Measurements from ENCODE around the gene PTPRD.
"Not testable (repeated sequence)": the region's sequence is repeated elsewhere in the genome, so short reads cannot be mapped to it uniquely, and the experiment has no call there.

PTPRD gene

GRCh38 chr9:8697565-8697964, 1915.2 kb downstream of the PTPRD start:
- not testable (repeated sequence) for DNase-seq

GRCh38 chr9:8696516-8696915, 1916.3 kb downstream of the PTPRD start:
- no peak for DNase-seq

DNA sequence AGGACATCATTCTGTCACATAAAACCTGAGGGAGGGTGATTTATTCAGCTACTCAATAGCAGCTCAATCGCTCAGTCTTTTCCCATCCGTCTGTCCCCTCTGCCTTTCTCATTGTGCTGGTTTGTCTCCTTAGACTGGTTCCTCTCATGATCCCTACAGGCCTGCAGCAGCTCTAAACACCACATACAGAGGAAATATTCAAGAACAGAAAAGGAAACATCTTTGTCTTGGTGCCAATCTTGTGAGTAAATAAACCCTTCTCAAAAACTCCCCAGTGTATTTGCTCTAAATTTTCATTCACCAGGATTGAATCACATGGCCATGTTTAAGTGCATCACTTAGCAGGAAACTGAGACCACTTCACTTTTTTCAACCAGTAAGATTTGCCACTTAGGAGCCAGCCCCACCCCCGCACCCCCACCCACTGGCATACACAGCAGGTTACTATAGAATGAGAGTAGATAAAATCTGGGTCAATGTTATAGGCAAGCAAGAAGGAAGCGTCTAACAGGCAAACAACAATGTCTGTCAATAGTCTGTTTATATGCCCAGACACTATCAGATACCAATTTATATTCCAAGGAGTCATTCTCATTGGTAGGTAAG, 1917.7 kb downstream of the PTPRD start:
- DNase-seq, result peak; percentile 87

DNA sequence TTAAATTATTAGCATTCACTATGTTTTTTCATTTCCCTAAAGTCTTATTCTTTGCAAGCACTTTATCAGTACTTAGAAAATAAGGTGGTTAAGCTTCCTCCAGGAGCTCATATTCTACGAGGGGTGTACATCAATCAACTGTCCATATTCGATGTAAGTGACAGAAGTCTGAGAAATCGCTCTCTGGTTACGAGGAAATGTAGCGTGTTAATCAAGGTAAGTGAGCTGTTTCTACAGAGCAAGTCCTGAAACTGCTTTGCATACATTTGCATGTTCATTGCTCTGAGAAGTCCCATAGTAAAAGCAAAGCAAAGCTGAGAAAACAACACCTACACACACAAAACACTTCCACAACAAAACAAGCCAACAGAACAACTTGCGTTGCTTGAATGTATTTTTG, 1919.3 kb downstream of the PTPRD start:
- DNase-seq, result no peak

GRCh38 chr9:8686516-8686915, 1926.3 kb downstream of the PTPRD start:
- DNase-seq, result no peak

DNA sequence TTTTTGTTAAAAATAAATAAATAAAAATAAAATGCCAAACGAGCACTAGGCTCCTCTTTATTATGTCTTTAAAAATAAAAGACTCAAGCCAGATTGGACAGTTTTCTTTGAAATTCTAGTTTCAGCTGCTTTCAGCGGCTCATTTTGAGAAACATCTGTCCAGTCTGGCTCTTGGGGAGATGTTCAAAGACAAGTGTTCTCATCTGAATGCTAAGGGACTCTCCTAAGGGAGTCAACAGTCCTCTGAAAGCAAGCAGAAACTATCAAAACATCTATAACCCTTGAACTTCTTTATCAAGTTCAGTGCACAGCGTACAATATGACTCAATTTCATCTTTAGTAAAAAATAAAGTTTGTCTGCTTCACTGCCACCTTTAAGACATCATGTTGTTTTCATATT, 1927.0 kb downstream of the PTPRD start:
- DNase-seq, result no peak

DNA sequence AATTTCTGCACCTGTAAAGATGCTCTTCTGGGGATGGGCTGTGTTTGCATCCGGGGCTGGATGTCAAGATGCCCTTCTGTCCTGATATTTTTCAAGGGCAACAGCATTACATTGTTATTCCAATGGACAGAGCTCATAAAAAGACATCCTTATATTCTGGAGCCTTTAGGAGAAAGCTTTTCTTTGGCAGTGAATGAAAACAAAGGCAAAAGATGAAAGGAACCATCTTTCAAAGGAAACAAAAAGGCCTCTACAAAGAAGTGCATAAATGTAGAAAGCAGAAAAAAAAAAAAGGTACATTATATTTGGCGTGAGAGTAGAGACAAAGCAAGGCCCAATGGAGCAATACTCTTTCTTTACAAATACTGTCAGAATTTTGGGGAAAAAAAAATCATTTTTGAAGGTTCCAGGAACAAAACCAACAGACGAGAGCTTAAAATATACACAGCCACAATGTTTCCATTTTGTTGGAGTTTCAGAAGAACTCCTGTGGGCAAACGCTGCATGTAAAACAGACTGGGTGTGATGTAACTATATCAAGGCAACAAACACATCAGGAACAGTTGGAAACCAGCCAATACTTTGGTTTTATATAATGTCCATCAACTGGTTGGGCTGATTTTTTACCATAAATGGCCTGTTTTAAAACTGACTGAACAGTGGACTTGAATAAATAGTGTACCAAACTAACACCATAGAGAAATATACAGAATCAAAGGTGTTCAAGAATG, 1927.7 kb downstream of the PTPRD start:
- no peak for DNase-seq

DNA sequence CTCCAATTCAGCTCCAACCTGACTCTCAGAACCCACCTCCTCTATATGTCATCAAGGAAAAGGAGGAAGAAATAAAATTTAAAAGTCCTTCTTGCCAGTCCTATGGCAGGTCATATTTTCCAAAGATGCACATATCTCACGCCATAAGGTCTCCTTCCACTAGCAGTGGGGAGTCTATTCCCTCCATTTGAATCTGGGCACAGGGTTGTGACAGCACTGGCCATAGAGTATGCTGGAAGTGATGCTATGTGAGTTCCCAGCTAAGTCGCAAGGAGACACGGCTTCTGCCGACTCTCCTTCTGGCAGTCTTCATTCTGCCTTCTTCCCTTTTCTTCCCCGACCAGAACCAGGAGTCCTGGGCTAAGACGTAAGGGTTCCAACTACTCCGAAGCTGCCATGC, 1929.3 kb downstream of the PTPRD start:
- no peak for DNase-seq

DNA sequence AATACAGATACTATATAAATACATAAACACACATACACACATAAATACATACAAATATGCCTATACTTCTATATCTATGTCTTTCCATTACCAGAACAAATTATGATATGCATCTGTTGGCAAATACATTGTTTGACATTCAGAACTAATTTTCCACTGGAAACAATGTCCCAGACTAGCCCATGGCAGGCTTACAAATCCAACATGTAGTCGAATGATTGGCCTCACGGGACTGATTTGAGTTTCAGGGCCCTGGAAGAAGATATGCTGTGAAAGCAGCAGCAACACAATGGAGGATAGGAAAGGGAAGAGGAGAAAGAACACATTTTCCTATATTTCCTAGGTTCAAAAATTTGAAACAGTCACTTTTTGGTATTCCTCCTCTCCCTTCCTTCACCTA, 1932.1 kb downstream of the PTPRD start:
- no peak for DNase-seq

- no peak for DNase-seq
These were observed 1932.6 kb downstream of the PTPRD start for GRCh38 chr9:8680157-8680556.

GRCh38 chr9:8679371-8679822, 1933.4 kb downstream of the PTPRD start:
- peak; percentile 16 for DNase-seq

GRCh38 chr9:8677741-8678140, 1935.1 kb downstream of the PTPRD start:
- DNase-seq, result no peak

- no peak for DNase-seq
These were observed 1938.3 kb downstream of the PTPRD start for GRCh38 chr9:8674536-8674935.

DNA sequence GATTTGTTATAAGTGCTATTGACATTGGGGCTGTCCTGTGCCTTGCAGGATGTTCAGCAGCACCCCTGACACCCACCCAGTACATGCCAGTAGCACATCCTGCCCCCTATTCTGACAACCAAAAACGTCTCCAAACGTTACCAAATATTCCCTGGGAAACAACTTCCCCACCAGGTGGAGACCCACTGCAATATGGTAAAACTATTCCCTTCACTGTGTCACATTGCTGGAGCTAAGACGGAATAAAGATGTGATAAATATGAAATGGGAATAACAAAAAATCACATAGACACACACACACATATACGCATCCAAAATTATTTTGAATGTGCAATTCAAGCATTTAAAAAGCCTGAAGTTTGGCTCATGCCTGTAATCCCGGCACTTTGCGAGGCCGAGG, 1939.0 kb downstream of the PTPRD start:
- DNase-seq, result no peak

GRCh38 chr9:8670751-8671150, 1942.1 kb downstream of the PTPRD start:
- DNase-seq, result no peak

- DNase-seq, result no peak
These were observed 1944.1 kb downstream of the PTPRD start for GRCh38 chr9:8668751-8669150.

GRCh38 chr9:8668231-8668630, 1944.6 kb downstream of the PTPRD start:
- no peak for DNase-seq

DNA sequence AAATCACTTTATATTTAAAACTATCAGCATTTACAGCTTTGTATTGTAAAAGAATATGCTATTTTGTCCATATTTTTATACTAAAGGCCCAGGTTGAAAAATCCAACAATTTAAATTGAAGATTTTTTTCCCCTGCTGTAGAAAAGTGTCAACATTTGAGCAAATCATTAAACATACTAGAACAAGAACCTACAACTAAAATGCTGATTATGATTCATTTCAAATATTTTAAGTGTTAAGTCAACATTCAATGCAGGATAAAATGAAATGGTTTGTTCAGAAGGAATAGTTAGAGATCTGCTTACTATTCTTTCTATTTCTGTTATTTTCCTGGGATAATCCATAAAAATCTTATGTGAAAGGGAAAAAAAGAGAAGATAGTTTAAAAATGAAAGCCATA, 1946.7 kb downstream of the PTPRD start:
- no peak for DNase-seq

DNA sequence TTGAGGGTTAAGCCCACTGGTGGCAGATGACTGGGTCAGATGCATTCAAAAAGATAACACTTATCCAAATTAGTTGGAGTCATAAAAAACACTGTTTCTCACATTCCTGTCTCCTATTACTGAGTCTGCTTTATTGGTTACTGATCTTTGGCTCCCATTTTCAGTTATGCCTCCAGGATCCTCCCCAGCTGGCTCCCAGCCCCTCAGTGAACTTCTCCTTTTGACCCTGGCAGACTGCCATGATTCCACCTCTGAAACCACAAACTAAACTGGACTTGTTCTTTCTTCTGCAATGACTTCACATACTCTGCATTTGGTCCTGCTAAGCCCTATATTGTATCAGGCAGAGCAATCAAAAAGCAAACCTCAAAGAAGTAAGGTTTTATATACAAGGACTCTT, 1952.4 kb downstream of the PTPRD start:
- DNase-seq, result no peak

GRCh38 chr9:8659108-8659507, 1953.7 kb downstream of the PTPRD start:
- no peak for DNase-seq

DNA sequence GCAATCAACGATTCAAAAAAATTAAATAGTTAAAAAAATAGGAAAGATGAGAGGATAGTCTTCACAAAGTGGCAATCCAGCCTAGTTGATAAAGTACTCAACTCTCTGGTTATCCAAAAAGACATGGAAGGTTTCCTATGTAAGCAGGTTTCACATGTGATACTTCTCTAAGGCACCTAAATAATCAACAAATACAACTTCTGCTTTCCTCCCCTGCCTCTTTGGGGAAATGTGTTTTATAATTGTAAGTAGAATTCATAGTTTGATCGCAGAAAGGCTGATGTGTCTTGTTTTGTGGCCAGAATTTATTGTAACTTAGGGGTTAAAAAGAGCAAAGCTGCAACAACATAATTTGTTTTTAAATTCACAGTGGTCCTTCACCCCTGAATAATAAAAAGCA, 1957.7 kb downstream of the PTPRD start:
- no peak for DNase-seq

- DNase-seq, result no peak
These were observed 1958.9 kb downstream of the PTPRD start for GRCh38 chr9:8653855-8654254.

DNA sequence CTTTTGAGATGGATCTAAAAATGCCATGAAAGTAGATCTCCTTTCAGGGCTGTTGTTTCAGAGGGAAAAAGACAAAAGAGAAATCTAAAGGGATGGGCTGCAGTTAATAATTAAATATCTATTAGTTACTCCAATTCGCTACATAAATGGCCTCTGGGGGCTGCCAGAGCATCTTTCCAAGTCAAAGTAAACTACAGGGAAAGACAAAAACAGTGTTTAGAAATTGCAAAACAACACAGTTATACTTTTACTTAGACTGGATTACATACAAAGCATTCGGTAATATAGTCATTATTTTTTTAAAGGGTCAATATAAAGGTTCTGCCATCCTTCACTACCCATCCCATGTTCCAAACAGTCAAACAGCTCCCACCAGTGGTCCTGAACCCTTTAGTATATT, 1959.7 kb downstream of the PTPRD start:
- no peak for DNase-seq

GRCh38 chr9:8652255-8652654, 1960.5 kb downstream of the PTPRD start:
- DNase-seq, result no peak

GRCh38 chr9:8651846-8652215, 1961.0 kb downstream of the PTPRD start:
- DNase-seq, result no peak
